ENCODE measurements around the gene UNC5C. TPM values are rescaled to one million over a fixed set of nuclear protein-coding genes. Genes with fewer than 3 reads are reported as not detected.

Gene UNC5C
- total RNA-seq, 1 donor from 2014 or later = not detected

DNA sequence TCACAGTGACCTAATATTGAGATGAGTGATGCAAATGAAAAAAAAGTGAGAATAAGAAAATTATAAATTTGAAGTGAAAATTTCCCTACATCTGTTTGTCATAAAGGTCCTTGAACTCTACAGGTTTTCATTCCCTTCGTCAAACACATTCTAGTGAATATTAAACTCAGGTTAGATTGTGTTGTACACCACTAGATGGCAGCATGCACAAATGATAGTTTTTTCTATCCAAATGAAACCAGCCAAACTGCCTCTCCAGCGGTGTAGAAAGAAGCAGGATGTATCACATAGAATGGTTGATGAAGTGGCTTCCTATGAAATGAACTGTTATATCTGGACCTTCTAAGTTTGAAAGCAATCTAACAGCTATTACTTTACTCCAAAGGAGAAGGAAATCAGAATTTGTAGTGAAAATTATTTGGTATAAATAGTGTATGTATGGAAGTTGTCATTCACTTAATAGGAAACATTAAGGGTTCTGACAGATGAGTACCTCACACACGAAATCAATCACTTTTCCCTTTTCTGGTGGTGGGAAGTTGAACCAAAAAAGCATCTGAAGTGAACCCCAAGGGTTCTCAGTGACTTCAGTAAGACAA, 382.7 kb downstream of the UNC5C start:
- no peaks in the 10 kb centered on the region for H3K36me3 Mint-ChIP-seq (ENCODE audit: low read depth)

DNA sequence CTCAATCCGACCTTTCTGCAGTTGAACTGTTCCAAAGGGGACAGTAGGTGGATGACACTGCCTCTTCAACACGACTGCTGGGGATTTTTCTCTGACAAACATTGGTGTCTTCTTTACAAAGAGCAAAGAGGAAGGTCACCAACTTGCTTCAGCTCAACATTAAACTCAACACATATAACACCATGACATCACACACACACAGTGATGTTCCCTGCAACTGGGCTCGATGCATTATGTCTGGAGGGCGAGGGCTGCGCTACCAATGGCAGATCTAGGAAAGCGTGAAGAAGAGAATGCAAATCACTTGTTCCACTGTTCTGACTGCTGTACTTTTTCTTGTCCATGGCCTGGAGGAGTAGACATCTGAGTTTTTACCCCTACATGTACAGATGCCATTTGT, 385.9 kb downstream of the UNC5C start:
- POLR2A ChIA-PET = no interaction called here

More for the DNA sequence above, 382.7 kb downstream of the UNC5C start:
- CTCF ChIA-PET = no interaction called here
- intact Hi-C loops (cut with micrococcal nuclease) = loop anchor here (10.0 kb wide), 1 partner anchor 1989 kb away; no protein-coding TSS in a partner anchor
- POLR2A ChIA-PET = no interaction called here
- H3K4me1 Mint-ChIP-seq = no peaks in the 10 kb centered on the region
- TF ChIP-seq CTCF (IDR thresholded peaks at IDR 0.05) = peak; percentile 34
- H3K4me3 Mint-ChIP-seq = no peak overlapping the region
- ATAC-seq (ENCODE audit: low read depth) = peak; percentile 25
- no peaks in the 10 kb centered on the region for H3K9me3 Mint-ChIP-seq
- DNase-seq = no peak
- H3K27ac Mint-ChIP-seq = no peak overlapping the region
- H3K27me3 Mint-ChIP-seq = no peaks in the 10 kb centered on the region

DNA sequence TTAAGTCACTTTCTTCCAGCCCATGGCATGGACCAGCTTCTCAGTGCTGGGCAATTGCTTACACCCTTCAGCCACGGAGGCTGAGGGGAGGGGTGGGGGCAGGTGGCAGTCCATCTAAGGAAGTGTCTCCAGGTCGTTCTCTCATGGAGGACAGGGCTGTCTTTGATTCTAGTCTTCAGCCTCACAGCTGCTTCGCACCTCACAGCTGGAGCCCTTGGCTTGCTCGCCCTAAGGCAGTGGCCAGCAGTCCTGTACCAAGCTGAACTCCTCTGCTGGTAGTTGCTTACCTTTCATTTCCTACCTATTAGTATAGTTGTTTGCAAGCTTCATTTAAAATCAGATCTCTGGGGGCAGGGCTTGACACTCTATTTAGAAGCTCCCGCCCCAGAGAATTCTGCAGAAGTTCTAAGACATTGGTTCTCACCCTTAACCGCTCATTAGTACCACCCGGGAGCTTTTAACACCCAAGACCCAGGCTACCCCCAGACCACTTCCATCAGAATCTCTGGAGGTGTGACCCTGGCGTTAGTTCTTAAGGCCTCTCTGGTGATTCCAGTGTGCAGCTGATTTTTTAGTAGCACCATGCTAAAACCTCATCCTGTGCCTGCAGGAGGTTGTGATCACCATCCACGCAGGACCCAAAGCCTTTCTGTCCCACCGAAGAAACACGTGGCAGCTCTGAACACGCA, 386.8 kb downstream of the UNC5C start:
- no peak overlapping the region for H3K4me3 Mint-ChIP-seq
- POLR2A ChIA-PET = no interaction called here
- H3K36me3 Mint-ChIP-seq (ENCODE audit: low read depth) = no peaks in the 10 kb centered on the region
- H3K9me3 Mint-ChIP-seq = no peaks in the 10 kb centered on the region
- DNase-seq (no peak), ATAC-seq (ENCODE audit: low read depth) (no peak)
- H3K27ac Mint-ChIP-seq = no peak overlapping the region
- intact Hi-C loops (cut with micrococcal nuclease) = loop anchor here (10.0 kb wide), 1 partner anchor 1993 kb away; no protein-coding TSS in a partner anchor
- CTCF ChIA-PET = interaction anchor here (1.9 kb wide), 1 partner anchor 8 kb away, joined by 4 read pairs; no protein-coding TSS in a partner anchor
- no peaks in the 10 kb centered on the region for H3K4me1 Mint-ChIP-seq
- no peaks in the 10 kb centered on the region for H3K27me3 Mint-ChIP-seq
- TF ChIP-seq CTCF (IDR thresholded peaks at IDR 0.05) = no peak

More for the DNA sequence above, 385.9 kb downstream of the UNC5C start:
- ATAC-seq (ENCODE audit: low read depth) (no peak), DNase-seq (no peak)
- intact Hi-C loops (cut with micrococcal nuclease) = loop anchor here (10.0 kb wide), 1 partner anchor 1992 kb away; no protein-coding TSS in a partner anchor
- TF ChIP-seq CTCF (IDR thresholded peaks at IDR 0.05) = no peak
- no peak overlapping the region for H3K4me3 Mint-ChIP-seq
- H3K36me3 Mint-ChIP-seq (ENCODE audit: low read depth) = no peaks in the 10 kb centered on the region
- CTCF ChIA-PET = no interaction called here
- no peaks in the 10 kb centered on the region for H3K4me1 Mint-ChIP-seq
- H3K27me3 Mint-ChIP-seq = no peaks in the 10 kb centered on the region
- H3K27ac Mint-ChIP-seq = no peak overlapping the region
- no peaks in the 10 kb centered on the region for H3K9me3 Mint-ChIP-seq

- ChIA-PET POLR2A (no interaction called here), CTCF (no interaction called here)
- Mint-ChIP-seq H3K4me1 (peaks cover 3% of the 10 kb centered on the region), H3K27ac (no peak overlapping the region), H3K27me3 (no peaks in the 10 kb centered on the region), H3K9me3 (no peaks in the 10 kb centered on the region), H3K36me3 (ENCODE audit: low read depth) (no peaks in the 10 kb centered on the region), H3K4me3 (no peak overlapping the region)
- intact Hi-C loops (cut with micrococcal nuclease) = no loop called here
- no peak for TF ChIP-seq CTCF (IDR thresholded peaks at IDR 0.05)
- ATAC-seq (ENCODE audit: low read depth) = no peak
- DNase-seq = no peak
Measured at GRCh38 chr4:95159384-95159783, 389.4 kb downstream of the UNC5C start.

GRCh38 chr4:95158626-95159025, 390.1 kb downstream of the UNC5C start:
- DNase-seq (no peak), ATAC-seq (ENCODE audit: low read depth) (no peak)
- Mint-ChIP-seq H3K4me3 (no peak overlapping the region), H3K27me3 (no peaks in the 10 kb centered on the region), H3K36me3 (ENCODE audit: low read depth) (no peaks in the 10 kb centered on the region), H3K9me3 (no peaks in the 10 kb centered on the region), H3K4me1 (peaks cover 3% of the 10 kb centered on the region), H3K27ac (no peak overlapping the region)
- no peak for TF ChIP-seq CTCF (IDR thresholded peaks at IDR 0.05)
- CTCF ChIA-PET = no interaction called here
- intact Hi-C loops (cut with micrococcal nuclease) = no loop called here
- POLR2A ChIA-PET = no interaction called here

All from activated B cell treated with CpG ODN at 0.5 μM for 24 hours (primary cell).